ENCODE data around the gene RAB36.
A peak's percentile ranks its signal among the peaks of the same experiment; 100 is the strongest.

RAB36 gene

DNA sequence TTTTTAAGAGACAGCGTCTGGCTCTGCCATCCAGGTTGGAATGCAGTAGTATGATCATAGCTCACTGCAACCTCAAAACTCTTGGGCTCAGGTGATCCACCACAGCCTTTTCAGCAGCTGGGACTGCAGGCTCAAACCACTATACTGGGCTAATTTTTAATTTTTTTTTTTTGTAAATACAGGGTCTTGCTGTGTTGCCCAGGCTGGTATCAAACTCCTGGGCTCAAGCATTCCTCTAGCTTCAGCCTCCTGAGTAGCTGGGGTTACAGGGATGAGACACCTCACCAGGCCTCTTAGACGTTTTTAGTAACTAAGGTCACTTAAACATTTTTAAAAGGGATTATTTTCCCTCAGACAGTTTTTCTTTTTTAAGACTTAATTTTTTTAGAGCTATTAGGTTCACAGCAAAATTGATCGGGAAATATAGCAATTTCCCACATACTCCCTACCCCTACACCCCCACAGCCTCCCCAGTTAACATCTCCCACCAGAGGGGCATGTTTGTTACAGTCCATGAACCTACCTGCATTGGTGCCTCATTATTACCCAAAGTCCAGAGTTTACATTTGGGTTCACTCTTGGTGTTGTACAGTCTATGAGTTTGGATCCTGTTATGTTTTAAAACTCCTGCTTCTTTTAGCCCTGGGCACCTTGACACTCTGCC lies 39.0 kb downstream of the RAB36 start:
- DNase-seq: no peak

- no peak for DNase-seq
Measured at GRCh38 chr22:23184764-23185113, 39.5 kb downstream of the RAB36 start.

DNA sequence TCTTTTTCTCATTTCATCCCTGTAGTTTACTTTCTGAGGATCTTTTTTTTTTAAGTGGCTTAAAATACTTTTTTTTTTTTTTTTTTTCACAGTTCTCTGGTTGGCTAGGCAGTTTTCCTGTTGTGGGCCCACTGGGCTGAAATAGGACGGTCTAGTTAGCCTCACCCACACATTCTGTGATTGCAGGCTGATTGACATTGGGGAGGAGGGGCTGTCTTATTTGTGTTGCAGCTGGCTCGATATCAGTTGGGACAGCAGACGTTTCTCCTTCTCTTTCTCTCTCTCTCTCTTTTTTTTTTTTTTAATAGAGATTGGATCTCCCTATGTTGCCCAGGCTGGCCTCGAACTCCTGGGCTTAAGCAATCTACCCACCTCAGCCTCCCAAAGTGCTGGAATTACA lies 41.9 kb downstream of the RAB36 start:
- DNase-seq: no peak

GRCh38 chr22:23187871-23188700 lies 42.8 kb downstream of the RAB36 start:
- no peak for DNase-seq

DNA sequence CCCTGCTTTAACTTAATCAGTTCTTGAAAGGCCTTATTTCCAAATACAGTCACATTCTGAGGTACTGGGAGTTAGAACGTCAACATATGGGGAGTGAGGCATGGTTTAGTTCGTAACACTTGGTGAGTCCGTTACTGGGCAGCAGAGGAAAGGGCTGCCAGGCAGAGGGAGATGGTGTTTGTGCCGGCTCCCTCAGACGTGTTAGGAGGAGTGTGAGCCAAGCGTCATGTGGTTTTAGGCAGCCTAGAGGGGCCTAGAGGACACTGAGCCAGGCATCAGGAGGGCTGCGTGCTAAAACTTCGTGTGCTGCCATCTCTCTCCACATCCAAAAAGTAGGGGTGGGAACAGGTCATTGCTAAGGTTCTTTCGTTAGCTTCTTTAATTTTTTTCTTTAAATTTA lies 45.2 kb downstream of the RAB36 start:
- no peak for DNase-seq

GRCh38 chr22:23192133-23192532 lies 46.9 kb downstream of the RAB36 start:
- no peak for DNase-seq

DNA sequence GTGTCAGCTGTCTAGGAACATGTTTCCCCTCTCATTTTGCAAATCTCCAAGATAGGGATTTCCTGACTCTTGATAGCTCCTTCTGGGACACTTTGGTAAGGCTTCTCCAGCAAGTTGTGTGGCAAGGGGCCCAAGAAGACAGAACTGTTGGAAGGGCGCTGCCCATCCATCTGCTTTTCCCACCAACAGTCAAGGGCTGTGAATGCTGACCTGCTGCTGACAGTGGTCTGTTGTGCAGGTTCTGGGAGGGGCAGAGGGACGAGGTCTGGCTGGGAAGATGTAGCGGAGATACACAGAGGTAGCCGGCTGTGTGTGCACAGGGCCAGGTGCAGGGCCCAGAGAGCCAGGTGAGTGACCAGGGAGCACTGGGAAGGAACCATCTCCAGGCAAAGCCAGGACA lies 47.3 kb downstream of the RAB36 start:
- DNase-seq: no peak

- no peak for DNase-seq
Measured at GRCh38 chr22:23193196-23193827, 48.0 kb downstream of the RAB36 start.

DNA sequence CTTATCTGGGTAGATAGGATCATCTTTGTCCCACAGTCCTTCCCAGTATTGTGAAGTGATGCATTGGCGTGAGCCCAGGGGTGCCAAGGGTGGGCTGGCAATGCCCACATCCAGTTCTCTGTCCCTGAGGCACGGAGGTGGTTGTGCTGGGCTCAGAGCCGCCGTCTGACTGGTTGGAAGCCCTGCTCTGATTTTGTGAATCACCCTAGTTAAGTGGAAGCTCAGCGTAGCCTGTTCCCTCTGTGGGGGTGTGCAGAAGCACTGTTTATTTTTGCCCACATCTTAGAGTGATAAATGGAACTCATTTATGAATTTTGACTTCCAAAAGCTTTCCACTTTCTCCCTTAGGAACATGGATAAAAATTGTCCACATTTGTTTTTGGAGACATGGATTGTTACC lies 48.6 kb downstream of the RAB36 start:
- DNase-seq: no peak

DNA sequence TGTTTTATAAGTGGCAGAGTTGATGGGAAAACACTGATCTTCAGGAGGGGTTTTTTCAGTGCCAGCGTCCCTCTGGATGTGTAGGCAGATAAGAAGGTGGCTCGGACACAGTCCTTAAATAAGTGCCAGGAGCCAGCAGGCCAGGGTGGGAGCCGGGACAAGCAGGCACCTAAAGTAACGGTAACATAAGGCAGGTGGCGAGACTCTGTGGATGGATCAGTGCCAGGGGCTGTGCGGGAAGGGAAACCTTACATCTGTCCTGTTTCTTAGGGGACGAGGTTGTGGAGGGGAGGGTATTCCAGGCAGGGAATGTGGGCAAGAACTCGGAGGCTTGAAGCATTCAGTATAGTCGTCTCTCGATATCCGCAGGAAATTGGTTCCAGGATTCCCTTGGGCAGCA lies 50.9 kb downstream of the RAB36 start:
- DNase-seq: no peak

- DNase-seq: no peak
Measured at GRCh38 chr22:23197836-23198235, 52.6 kb downstream of the RAB36 start.

- no peak for DNase-seq
Measured at GRCh38 chr22:23199159-23199558, 53.9 kb downstream of the RAB36 start.

GRCh38 chr22:23200898-23201297 lies 55.6 kb downstream of the RAB36 start:
- DNase-seq: no peak

DNA sequence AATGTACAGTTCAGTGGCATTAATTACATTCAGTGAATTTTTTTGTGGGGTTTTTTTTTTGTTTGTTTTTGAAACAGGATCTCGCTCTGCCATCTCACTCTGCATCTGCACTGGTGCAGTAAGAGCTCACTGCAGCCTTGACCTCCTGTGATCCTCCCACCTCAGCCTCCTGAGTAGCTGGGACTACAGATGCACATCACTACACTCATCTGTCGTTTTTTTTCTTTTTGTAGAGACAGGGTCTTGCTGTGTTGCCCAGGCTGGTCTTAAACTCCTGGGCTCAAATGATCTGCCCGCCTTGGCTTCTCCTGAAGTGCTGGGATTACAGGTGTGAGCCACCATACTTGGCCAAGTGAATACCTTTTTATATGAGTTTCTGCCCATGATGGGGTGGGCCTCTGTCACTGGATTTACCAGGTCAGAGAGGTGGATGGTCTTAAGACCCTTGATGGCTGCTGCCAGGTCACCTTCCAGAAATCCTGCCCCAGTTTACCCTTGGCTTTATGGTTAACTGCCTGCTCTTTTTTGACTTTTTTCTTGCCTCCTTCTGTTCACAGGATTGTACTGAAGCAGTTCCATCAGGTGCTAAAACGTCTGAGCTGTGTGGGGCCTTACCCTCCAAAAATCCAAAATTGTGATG lies 57.7 kb downstream of the RAB36 start:
- DNase-seq: no peak

DNA sequence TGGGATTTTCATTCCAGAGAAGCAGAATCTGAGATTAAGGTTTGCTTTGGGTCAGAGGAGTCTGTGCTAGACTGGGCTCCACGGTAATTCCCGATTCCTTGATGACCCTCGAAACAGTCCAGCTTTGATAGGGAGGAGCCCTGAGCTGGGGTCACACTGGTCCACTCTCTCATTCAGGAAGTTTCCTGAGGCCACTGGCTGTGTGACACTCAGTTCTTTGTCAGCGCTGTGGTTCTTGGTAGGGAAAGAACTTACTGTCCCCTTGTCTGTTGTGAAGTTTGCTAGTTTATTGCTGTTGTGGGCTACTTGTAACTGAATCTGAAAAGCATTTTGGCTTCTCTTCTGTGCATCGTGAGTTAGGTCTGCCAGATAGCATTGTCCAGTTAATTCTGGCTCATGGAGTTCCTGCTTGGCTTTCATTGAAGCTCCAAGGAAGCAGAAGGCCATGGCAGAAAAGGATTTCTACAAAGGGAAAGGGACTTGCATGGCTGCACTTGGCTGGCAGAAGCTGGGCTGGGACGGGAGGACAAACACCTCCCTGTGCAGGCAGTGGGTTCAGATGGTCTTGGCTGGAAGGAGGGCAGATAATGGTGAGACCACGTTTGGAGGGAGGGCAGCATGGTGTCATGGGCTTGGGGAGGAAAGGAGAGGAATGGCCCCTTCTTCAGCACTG lies 58.3 kb downstream of the RAB36 start:
- peak in 1 of 2 donors; percentile 40 for DNase-seq

DNA sequence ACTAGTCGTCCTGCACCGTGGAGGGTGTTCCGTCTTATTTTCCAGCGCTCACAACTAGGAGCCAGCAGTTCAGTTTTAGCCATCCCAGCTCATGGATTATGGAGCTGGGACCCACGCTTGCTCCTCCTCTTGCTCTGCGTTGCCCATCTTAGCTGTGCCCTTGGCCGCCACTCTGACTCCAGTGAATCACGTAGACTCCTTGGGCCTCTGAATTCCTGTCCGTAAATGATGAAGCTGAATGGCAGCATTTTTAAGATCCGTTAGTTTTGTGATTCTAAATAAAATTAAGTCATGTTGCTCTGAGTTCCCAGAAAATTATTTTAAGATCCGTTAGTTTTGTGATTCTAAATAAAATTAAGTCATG lies 58.8 kb downstream of the RAB36 start:
- DNase-seq: no peak

DNA sequence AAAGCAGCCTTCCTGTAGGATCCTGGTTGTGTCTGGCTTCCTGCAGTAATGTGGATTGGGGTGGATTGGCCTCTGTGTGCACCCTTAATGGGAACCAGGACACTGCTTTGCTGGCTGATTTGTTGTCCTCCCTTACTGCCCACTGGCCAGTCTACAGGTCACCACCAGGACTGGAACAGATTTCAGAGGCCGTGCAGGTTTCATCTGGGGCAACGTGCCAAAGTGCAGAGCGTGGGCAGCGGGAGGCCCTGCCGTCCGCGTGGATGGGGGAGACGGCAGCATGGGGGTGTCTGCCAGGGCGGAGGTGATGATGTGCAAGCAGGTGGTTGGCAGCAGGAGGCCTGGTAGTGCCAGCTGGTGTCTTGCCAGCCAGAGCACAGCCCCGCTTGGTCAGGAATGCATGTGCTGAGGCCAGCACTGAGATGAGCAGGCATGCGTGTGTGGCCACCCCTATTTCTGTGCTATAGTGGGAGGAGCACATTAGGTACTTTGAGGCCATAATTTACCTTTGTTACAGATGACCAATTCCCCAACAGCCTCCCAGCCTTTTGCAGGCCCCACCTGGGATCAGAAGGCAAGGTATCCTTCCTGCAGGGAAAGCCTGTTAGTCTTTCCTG lies 59.4 kb downstream of the RAB36 start:
- DNase-seq: no peak

GRCh38 chr22:23205339-23206049 lies 60.2 kb downstream of the RAB36 start:
- DNase-seq: no peak

GRCh38 chr22:23206915-23207314 lies 61.6 kb downstream of the RAB36 start:
- no peak for DNase-seq

- no peak for DNase-seq
Measured at GRCh38 chr22:23207729-23208393, 62.6 kb downstream of the RAB36 start.

GRCh38 chr22:23210428-23211170 lies 65.3 kb downstream of the RAB36 start:
- DNase-seq: no peak
